HG03103 (cell line): ENCODE results near the gene SYT13.

Experiments
- ATAC-seq: cut with Tn5 transposase; IDR thresholded peaks from one replicate; pipeline ENCODE4 v1.9.1; 2021; ENCODE audit warnings: low read depth; ENCODE audit not compliant: unreplicated experiment

The SYT13 gene

GRCh38 chr11:45285930-45286632 is at the start of gene SYT13:
TSS of gene SYT13 (minus strand) at chr11:45286341. CDS start at chr11:45286207, 134 bp downstream.
- ATAC-seq: no peak

GRCh38 chr11:45335434-45335833 is 49.3 kb upstream of the SYT13 start:
- ATAC-seq: no peak

GRCh38 chr11:45334836-45335235 is 48.7 kb upstream of the SYT13 start:
- no peak for ATAC-seq

- no peak for ATAC-seq
Observed at GRCh38 chr11:45334410-45334809, 48.3 kb upstream of the SYT13 start.

- ATAC-seq: no peak
Observed at GRCh38 chr11:45333001-45333971, 47.1 kb upstream of the SYT13 start.

GRCh38 chr11:45332276-45332934 is 46.3 kb upstream of the SYT13 start:
- no peak for ATAC-seq

- ATAC-seq: no peak
Observed at GRCh38 chr11:45331839-45332238, 45.7 kb upstream of the SYT13 start.

- ATAC-seq: no peak
Observed at GRCh38 chr11:45328726-45329125, 42.6 kb upstream of the SYT13 start.

- ATAC-seq: no peak
Observed at GRCh38 chr11:45324459-45324858, 38.3 kb upstream of the SYT13 start.

- ATAC-seq: no peak
Observed at GRCh38 chr11:45323601-45324249, 37.6 kb upstream of the SYT13 start.

- ATAC-seq: no peak
Observed at GRCh38 chr11:45322891-45323600, 36.9 kb upstream of the SYT13 start.

- ATAC-seq: no peak
Observed at GRCh38 chr11:45322111-45322705, 36.1 kb upstream of the SYT13 start.

- ATAC-seq: no peak
Observed at GRCh38 chr11:45321669-45322068, 35.5 kb upstream of the SYT13 start.

- ATAC-seq: no peak
Observed at GRCh38 chr11:45321031-45321595, 35.0 kb upstream of the SYT13 start.

- no peak for ATAC-seq
Observed at GRCh38 chr11:45320371-45320770, 34.2 kb upstream of the SYT13 start.

- no peak for ATAC-seq
Observed at GRCh38 chr11:45319077-45319476, 32.9 kb upstream of the SYT13 start.

GRCh38 chr11:45318516-45318915 is 32.4 kb upstream of the SYT13 start:
- no peak for ATAC-seq

- no peak for ATAC-seq
Observed at GRCh38 chr11:45316258-45316657, 30.1 kb upstream of the SYT13 start.

GRCh38 chr11:45314900-45315299 is 28.8 kb upstream of the SYT13 start:
- no peak for ATAC-seq
